Osteoblast (primary cell): Measurements from ENCODE around the gene LACRT. TPM values are rescaled to one million over a fixed set of nuclear protein-coding genes. Genes with fewer than 3 reads are reported as not detected.

Experiments used
- DNase-seq: peaks from one replicate; pipeline ENCODE4 v3.0.0; 2011; ENCODE audit warnings: low spot score, mixed read lengths; ENCODE audit not compliant: insufficient read length; ENCODE audit errors: missing footprints
- H2AFZ ChIP-seq: 2 replicates; pipeline ENCODE4 v1.6.0; 2011; ENCODE audit warnings: mild to moderate bottlenecking, low read length
- H3K27ac ChIP-seq: 2 replicates; pipeline ENCODE4 v1.5.1; 2011; ENCODE audit warnings: mild to moderate bottlenecking, low read depth, low read length, moderate library complexity
- H3K27me3 ChIP-seq: 2 replicates; pipeline ENCODE4 v1.6.0; 2012; ENCODE audit warnings: mild to moderate bottlenecking, control low read depth, inconsistent platforms, low read length, moderate library complexity; ENCODE audit not compliant: insufficient read depth
- H3K36me3 ChIP-seq: 2 replicates; pipeline ENCODE4 v1.5.1; 2011; ENCODE audit warnings: mild to moderate bottlenecking, low read length, control low read depth, moderate library complexity; ENCODE audit not compliant: insufficient read depth
- H3K4me1 ChIP-seq: 2 replicates; pipeline ENCODE4 v1.5.1; 2011; ENCODE audit warnings: mild to moderate bottlenecking, low read length, control low read depth, moderate library complexity; ENCODE audit not compliant: insufficient read depth
- H3K4me2 ChIP-seq: 2 replicates; pipeline ENCODE4 v1.6.0; 2011; ENCODE audit warnings: mild to moderate bottlenecking, low read length; ENCODE audit not compliant: insufficient read depth
- H3K4me3 ChIP-seq: fragments of 200-600 bp; sonication (generic); 3 replicates; pipeline ENCODE4 v1.5.1; 2012; ENCODE audit warnings: mild to moderate bottlenecking, low read length, inconsistent platforms; ENCODE audit not compliant: insufficient read depth
- H3K79me2 ChIP-seq: 2 replicates; pipeline ENCODE4 v1.6.0; 2012; ENCODE audit warnings: mild to moderate bottlenecking, low read length, control low read depth, inconsistent platforms; ENCODE audit not compliant: insufficient read depth
- H3K9me3 ChIP-seq: 2 replicates; pipeline ENCODE4 v1.5.1; 2011; ENCODE audit warnings: low read depth, low read length, control low read depth
- H4K20me1 ChIP-seq: 2 replicates; pipeline ENCODE4 v1.6.0; 2012; ENCODE audit warnings: mild to moderate bottlenecking, low read length, control low read depth; ENCODE audit not compliant: insufficient read depth
- CTCF ChIP-seq: IDR thresholded peaks from 2 replicates; pipeline ENCODE4 v1.5.1; 2011; ENCODE audit warnings: mild to moderate bottlenecking, low read depth, low read length, moderate library complexity; ENCODE audit errors: extremely low read depth
- total RNA-seq: library from RNA; depleted of rRNA; stranded (reverse); fragments of >200 nt; gene quantifications from 2 replicates; pipeline ENCODE4 v1.2.3, GENCODE V29; 2012

LACRT gene
- total RNA-seq, 1 donor, result not detected

- Histone ChIP-seq H3K4me1 (no peaks in the 10 kb centered on the region), H3K4me2 (no peak overlapping the region), H3K9me3 (no peaks in the 10 kb centered on the region), H3K4me3 (no peak overlapping the region), H2AFZ (no peak overlapping the region), H3K36me3 (no peaks in the 10 kb centered on the region), H4K20me1 (no peaks in the 10 kb centered on the region), H3K27me3 (peaks cover 16% of the 10 kb centered on the region), H3K27ac (no peak overlapping the region), H3K79me2 (no peaks in the 10 kb centered on the region)
- DNase-seq, result no peak
- TF ChIP-seq CTCF, result no peak
Observed at GRCh38 chr12:54608156-54608555, 26.5 kb downstream of the LACRT start.

GRCh38 chr12:54606556-54606955 lies 28.1 kb downstream of the LACRT start:
- no peaks in the 10 kb centered on the region for H3K79me2 ChIP-seq
- no peak for DNase-seq
- no peaks in the 10 kb centered on the region for H3K9me3 ChIP-seq
- H3K36me3 ChIP-seq, result no peaks in the 10 kb centered on the region
- no peak overlapping the region for H2AFZ ChIP-seq
- TF ChIP-seq CTCF, result no peak
- H3K27me3 ChIP-seq, result peaks cover 16% of the 10 kb centered on the region
- H3K27ac ChIP-seq, result no peak overlapping the region
- no peaks in the 10 kb centered on the region for H3K4me1 ChIP-seq
- H3K4me3 ChIP-seq, result no peak overlapping the region
- no peaks in the 10 kb centered on the region for H4K20me1 ChIP-seq
- H3K4me2 ChIP-seq, result no peak overlapping the region

- no peaks in the 10 kb centered on the region for H3K79me2 ChIP-seq
- no peak overlapping the region for H2AFZ ChIP-seq
- peaks cover 16% of the 10 kb centered on the region for H3K27me3 ChIP-seq
- no peaks in the 10 kb centered on the region for H3K9me3 ChIP-seq
- H3K27ac ChIP-seq, result no peak overlapping the region
- no peak overlapping the region for H3K4me2 ChIP-seq
- TF ChIP-seq CTCF, result no peak
- H3K4me3 ChIP-seq, result no peak overlapping the region
- H3K36me3 ChIP-seq, result no peaks in the 10 kb centered on the region
- no peaks in the 10 kb centered on the region for H4K20me1 ChIP-seq
- DNase-seq, result no peak
- no peaks in the 10 kb centered on the region for H3K4me1 ChIP-seq
Observed at GRCh38 chr12:54605138-54605970, 29.3 kb downstream of the LACRT start.

- H3K27me3 ChIP-seq, result peaks cover 12% of the 10 kb centered on the region
- H3K4me2 ChIP-seq, result no peak overlapping the region
- H4K20me1 ChIP-seq, result no peaks in the 10 kb centered on the region
- no peak for TF ChIP-seq CTCF
- no peaks in the 10 kb centered on the region for H3K36me3 ChIP-seq
- no peak overlapping the region for H2AFZ ChIP-seq
- H3K4me1 ChIP-seq, result no peaks in the 10 kb centered on the region
- no peaks in the 10 kb centered on the region for H3K79me2 ChIP-seq
- no peaks in the 10 kb centered on the region for H3K9me3 ChIP-seq
- H3K27ac ChIP-seq, result no peak overlapping the region
- H3K4me3 ChIP-seq, result no peak overlapping the region
- no peak for DNase-seq
Observed at GRCh38 chr12:54604436-54604835, 30.3 kb downstream of the LACRT start.
